HepG2 (cell line): ENCODE data around the gene CD68. TPM values are rescaled to one million over a fixed set of nuclear protein-coding genes. Genes with fewer than 3 reads are reported as not detected.

Experiments used
- ARNT ChIP-seq: fragments of 450-650 bp; IDR thresholded peaks from 2 replicates; pipeline ENCODE4 v1.6.1; 2017
- ATF1 ChIP-seq: IDR thresholded peaks from 2 replicates; pipeline ENCODE4 v1.6.1; 2016; ENCODE audit warnings: mild to moderate bottlenecking, control low read depth
- DR1 ChIP-seq: sonication (generic); formaldehyde crosslinking; IDR thresholded peaks from 2 replicates; pipeline ENCODE4 v1.8.0; 2021; ENCODE audit warnings: mild to moderate bottlenecking, missing genetic modification reagents, inconsistent platforms
- FLYWCH1 ChIP-seq: sonication (generic); formaldehyde crosslinking; IDR thresholded peaks from 2 replicates; pipeline ENCODE4 v1.8.1; 2023; ENCODE audit warnings: mild to moderate bottlenecking, missing genetic modification reagents
- KLF9 ChIP-seq: IDR thresholded peaks from 2 replicates; pipeline ENCODE4 v1.6.1; 2016; ENCODE audit warnings: low read depth
- RBM22 ChIP-seq: fragments of 200-400 bp; formaldehyde crosslinking; optimal IDR thresholded peaks from 2 replicates; pipeline ENCODE3; 2017; ENCODE audit warnings: mild to moderate bottlenecking, low read length, moderate library complexity
- REXO4 ChIP-seq: sonication (generic); formaldehyde crosslinking; IDR thresholded peaks from 2 replicates; pipeline ENCODE4 v1.8.0; 2022; ENCODE audit warnings: missing genetic modification reagents, mild to moderate bottlenecking, borderline replicate concordance
- ZKSCAN5 ChIP-seq: sonication (generic); formaldehyde crosslinking; IDR thresholded peaks from 2 replicates; pipeline ENCODE4 v1.5.1; 2020; ENCODE audit warnings: mild to moderate bottlenecking, missing genetic modification reagents
- ZNF34 ChIP-seq: sonication (generic); formaldehyde crosslinking; IDR thresholded peaks from 2 replicates; pipeline ENCODE4 v1.4.0; 2020; ENCODE audit warnings: mild to moderate bottlenecking, missing genetic modification reagents, borderline replicate concordance
- ZNF432 ChIP-seq: sonication (generic); formaldehyde crosslinking; IDR thresholded peaks from 2 replicates; pipeline ENCODE4 v1.5.0; 2020; ENCODE audit warnings: missing genetic modification reagents, mild to moderate bottlenecking, borderline replicate concordance
- ZNF552 ChIP-seq: sonication (generic); formaldehyde crosslinking; IDR thresholded peaks from 2 replicates; pipeline ENCODE4 v1.9.0; 2022; ENCODE audit warnings: missing genetic modification reagents, mild to moderate bottlenecking, borderline replicate concordance
- ZNF672 ChIP-seq: sonication (generic); formaldehyde crosslinking; IDR thresholded peaks from 2 replicates; pipeline ENCODE4 v1.8.1; 2022; ENCODE audit warnings: missing genetic modification reagents
- polyA plus RNA-seq, 8 experiments: library from polyadenylated mRNA; depleted of rRNA in 3 of 8; stranded (reverse) in 7 of 8; unstranded in 1 of 8; fragments of >200 nt; fragmentation: Illumina TruSeq in 4 of 8; extraction: Trizol in 4 of 8; gene quantifications; 2 replicates each; pipeline versions ENCODE4 v1.2.1 to v1.2.3, GENCODE V29; 2011 to 2016; ENCODE audit warnings: low read depth in 4 of 8, missing spikeins in 1 of 8, mixed read lengths in 1 of 8; ENCODE audit not compliant: insufficient read depth in 1 of 8
- total RNA-seq, 5 experiments: library from RNA; depleted of rRNA; stranded (reverse); fragments of >200 nt; fragmentation: Illumina TruSeq; extraction: Trizol; gene quantifications; 2 replicates each; pipeline ENCODE4 v1.2.3, GENCODE V29; 2016; ENCODE audit warnings: low read depth in 1 of 5
- TF ChIP-seq, protein P1 (sequence below): sonication (generic); formaldehyde crosslinking; IDR thresholded peaks from 2 replicates; pipeline ENCODE4 v1.4.0; 2020; ENCODE audit warnings: low read depth, mild to moderate bottlenecking, missing genetic modification reagents
- TF ChIP-seq, protein P2 (sequence below): sonication (generic); formaldehyde crosslinking; conservative IDR thresholded peaks from 2 replicates; pipeline ENCODE4 v1.4.0; 2020; ENCODE audit warnings: mild to moderate bottlenecking, missing genetic modification reagents, moderate library complexity
- TF ChIP-seq, protein P3 (sequence below): sonication (generic); formaldehyde crosslinking; IDR thresholded peaks from 2 replicates; pipeline ENCODE4 v1.9.0; 2021; ENCODE audit warnings: mild to moderate bottlenecking, missing genetic modification reagents
- TF ChIP-seq, protein P4 (sequence below): sonication (generic); formaldehyde crosslinking; IDR thresholded peaks from 2 replicates; pipeline ENCODE4 v1.4.0; 2020; ENCODE audit warnings: missing genetic modification reagents
- TF ChIP-seq, protein P5 (sequence below): sonication (generic); formaldehyde crosslinking; IDR thresholded peaks from 2 replicates; pipeline ENCODE4 v1.8.1; 2023; ENCODE audit warnings: missing genetic modification reagents, inconsistent platforms, borderline replicate concordance

Gene CD68
- total and polyA plus RNA-seq, 2 of the 13 experiments (the other 11 are each of a cell fraction or from before 2014, with no cell fraction given): 10.3 to 104 TPM

DNA sequence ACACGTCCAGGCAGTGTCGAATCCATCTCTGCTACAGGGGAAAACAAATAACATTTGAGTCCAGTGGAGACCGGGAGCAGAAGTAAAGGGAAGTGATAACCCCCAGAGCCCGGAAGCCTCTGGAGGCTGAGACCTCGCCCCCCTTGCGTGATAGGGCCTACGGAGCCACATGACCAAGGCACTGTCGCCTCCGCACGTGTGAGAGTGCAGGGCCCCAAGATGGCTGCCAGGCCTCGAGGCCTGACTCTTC, 7.2 kb upstream of the CD68 start (continued):
- TF ChIP-seq ARNT: no peak
- no peak for TF ChIP-seq KLF9 (CRISPR knock-in tag)
- no peak for TF ChIP-seq ZNF672
- 0 out of 2 replicates have a peak, but pooled peaks have one; percentile 54 for TF ChIP-seq ZKSCAN5 (CRISPR knock-in tag)
- TF ChIP-seq RBM22: peak; percentile 77
- no peak for TF ChIP-seq REXO4 (CRISPR knock-in tag)
- TF ChIP-seq, protein P1, sequence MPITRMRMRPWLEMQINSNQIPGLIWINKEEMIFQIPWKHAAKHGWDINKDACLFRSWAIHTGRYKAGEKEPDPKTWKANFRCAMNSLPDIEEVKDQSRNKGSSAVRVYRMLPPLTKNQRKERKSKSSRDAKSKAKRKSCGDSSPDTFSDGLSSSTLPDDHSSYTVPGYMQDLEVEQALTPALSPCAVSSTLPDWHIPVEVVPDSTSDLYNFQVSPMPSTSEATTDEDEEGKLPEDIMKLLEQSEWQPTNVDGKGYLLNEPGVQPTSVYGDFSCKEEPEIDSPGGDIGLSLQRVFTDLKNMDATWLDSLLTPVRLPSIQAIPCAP (CRISPR knock-in tag): 0 out of 2 replicates have a peak, but pooled peaks have one; percentile 73
- TF ChIP-seq FLYWCH1 (CRISPR knock-in tag): no peak
- no peak for TF ChIP-seq DR1 (CRISPR knock-in tag)
- TF ChIP-seq ZNF34: peak; percentile 52; the same call in 1 of the 2 replicates
- no peak for TF ChIP-seq ZNF552 (CRISPR knock-in tag)
- TF ChIP-seq ATF1 (CRISPR knock-in tag): no peak
- TF ChIP-seq, protein P2, sequence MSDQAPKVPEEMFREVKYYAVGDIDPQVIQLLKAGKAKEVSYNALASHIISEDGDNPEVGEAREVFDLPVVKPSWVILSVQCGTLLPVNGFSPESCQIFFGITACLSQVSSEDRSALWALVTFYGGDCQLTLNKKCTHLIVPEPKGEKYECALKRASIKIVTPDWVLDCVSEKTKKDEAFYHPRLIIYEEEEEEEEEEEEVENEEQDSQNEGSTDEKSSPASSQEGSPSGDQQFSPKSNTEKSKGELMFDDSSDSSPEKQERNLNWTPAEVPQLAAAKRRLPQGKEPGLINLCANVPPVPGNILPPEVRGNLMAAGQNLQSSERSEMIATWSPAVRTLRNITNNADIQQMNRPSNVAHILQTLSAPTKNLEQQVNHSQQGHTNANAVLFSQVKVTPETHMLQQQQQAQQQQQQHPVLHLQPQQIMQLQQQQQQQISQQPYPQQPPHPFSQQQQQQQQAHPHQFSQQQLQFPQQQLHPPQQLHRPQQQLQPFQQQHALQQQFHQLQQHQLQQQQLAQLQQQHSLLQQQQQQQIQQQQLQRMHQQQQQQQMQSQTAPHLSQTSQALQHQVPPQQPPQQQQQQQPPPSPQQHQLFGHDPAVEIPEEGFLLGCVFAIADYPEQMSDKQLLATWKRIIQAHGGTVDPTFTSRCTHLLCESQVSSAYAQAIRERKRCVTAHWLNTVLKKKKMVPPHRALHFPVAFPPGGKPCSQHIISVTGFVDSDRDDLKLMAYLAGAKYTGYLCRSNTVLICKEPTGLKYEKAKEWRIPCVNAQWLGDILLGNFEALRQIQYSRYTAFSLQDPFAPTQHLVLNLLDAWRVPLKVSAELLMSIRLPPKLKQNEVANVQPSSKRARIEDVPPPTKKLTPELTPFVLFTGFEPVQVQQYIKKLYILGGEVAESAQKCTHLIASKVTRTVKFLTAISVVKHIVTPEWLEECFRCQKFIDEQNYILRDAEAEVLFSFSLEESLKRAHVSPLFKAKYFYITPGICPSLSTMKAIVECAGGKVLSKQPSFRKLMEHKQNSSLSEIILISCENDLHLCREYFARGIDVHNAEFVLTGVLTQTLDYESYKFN (CRISPR knock-in tag): peak; percentile 54; the same call in 1 of the 2 replicates
- TF ChIP-seq ZNF432 (CRISPR knock-in tag): no peak
- TF ChIP-seq, protein P3, sequence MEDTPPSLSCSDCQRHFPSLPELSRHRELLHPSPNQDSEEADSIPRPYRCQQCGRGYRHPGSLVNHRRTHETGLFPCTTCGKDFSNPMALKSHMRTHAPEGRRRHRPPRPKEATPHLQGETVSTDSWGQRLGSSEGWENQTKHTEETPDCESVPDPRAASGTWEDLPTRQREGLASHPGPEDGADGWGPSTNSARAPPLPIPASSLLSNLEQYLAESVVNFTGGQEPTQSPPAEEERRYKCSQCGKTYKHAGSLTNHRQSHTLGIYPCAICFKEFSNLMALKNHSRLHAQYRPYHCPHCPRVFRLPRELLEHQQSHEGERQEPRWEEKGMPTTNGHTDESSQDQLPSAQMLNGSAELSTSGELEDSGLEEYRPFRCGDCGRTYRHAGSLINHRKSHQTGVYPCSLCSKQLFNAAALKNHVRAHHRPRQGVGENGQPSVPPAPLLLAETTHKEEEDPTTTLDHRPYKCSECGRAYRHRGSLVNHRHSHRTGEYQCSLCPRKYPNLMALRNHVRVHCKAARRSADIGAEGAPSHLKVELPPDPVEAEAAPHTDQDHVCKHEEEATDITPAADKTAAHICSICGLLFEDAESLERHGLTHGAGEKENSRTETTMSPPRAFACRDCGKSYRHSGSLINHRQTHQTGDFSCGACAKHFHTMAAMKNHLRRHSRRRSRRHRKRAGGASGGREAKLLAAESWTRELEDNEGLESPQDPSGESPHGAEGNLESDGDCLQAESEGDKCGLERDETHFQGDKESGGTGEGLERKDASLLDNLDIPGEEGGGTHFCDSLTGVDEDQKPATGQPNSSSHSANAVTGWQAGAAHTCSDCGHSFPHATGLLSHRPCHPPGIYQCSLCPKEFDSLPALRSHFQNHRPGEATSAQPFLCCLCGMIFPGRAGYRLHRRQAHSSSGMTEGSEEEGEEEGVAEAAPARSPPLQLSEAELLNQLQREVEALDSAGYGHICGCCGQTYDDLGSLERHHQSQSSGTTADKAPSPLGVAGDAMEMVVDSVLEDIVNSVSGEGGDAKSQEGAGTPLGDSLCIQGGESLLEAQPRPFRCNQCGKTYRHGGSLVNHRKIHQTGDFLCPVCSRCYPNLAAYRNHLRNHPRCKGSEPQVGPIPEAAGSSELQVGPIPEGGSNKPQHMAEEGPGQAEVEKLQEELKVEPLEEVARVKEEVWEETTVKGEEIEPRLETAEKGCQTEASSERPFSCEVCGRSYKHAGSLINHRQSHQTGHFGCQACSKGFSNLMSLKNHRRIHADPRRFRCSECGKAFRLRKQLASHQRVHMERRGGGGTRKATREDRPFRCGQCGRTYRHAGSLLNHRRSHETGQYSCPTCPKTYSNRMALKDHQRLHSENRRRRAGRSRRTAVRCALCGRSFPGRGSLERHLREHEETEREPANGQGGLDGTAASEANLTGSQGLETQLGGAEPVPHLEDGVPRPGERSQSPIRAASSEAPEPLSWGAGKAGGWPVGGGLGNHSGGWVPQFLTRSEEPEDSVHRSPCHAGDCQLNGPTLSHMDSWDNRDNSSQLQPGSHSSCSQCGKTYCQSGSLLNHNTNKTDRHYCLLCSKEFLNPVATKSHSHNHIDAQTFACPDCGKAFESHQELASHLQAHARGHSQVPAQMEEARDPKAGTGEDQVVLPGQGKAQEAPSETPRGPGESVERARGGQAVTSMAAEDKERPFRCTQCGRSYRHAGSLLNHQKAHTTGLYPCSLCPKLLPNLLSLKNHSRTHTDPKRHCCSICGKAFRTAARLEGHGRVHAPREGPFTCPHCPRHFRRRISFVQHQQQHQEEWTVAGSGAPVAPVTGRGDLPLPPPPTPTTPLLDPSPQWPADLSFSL (CRISPR knock-in tag): no peak
- TF ChIP-seq, protein P4, sequence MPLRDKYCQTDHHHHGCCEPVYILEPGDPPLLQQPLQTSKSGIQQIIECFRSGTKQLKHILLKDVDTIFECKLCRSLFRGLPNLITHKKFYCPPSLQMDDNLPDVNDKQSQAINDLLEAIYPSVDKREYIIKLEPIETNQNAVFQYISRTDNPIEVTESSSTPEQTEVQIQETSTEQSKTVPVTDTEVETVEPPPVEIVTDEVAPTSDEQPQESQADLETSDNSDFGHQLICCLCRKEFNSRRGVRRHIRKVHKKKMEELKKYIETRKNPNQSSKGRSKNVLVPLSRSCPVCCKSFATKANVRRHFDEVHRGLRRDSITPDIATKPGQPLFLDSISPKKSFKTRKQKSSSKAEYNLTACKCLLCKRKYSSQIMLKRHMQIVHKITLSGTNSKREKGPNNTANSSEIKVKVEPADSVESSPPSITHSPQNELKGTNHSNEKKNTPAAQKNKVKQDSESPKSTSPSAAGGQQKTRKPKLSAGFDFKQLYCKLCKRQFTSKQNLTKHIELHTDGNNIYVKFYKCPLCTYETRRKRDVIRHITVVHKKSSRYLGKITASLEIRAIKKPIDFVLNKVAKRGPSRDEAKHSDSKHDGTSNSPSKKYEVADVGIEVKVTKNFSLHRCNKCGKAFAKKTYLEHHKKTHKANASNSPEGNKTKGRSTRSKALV (CRISPR knock-in tag): no peak
- TF ChIP-seq, protein P5, sequence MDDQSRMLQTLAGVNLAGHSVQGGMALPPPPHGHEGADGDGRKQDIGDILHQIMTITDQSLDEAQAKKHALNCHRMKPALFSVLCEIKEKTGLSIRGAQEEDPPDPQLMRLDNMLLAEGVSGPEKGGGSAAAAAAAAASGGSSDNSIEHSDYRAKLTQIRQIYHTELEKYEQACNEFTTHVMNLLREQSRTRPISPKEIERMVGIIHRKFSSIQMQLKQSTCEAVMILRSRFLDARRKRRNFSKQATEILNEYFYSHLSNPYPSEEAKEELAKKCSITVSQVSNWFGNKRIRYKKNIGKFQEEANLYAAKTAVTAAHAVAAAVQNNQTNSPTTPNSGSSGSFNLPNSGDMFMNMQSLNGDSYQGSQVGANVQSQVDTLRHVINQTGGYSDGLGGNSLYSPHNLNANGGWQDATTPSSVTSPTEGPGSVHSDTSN (CRISPR knock-in tag): no peak
